Suppressor macrophage treated with lipopolysaccharide for 4 hours (primary cell): ENCODE results near the gene GGT5.
"Not testable (repeated sequence)": the region's sequence is repeated elsewhere in the genome, so short reads cannot be mapped to it uniquely, and the experiment has no call there.

Experiments
- DNase-seq: peaks from one replicate; pipeline ENCODE4 v3.0.0-alpha.2; 2020

The GGT5 gene

DNA sequence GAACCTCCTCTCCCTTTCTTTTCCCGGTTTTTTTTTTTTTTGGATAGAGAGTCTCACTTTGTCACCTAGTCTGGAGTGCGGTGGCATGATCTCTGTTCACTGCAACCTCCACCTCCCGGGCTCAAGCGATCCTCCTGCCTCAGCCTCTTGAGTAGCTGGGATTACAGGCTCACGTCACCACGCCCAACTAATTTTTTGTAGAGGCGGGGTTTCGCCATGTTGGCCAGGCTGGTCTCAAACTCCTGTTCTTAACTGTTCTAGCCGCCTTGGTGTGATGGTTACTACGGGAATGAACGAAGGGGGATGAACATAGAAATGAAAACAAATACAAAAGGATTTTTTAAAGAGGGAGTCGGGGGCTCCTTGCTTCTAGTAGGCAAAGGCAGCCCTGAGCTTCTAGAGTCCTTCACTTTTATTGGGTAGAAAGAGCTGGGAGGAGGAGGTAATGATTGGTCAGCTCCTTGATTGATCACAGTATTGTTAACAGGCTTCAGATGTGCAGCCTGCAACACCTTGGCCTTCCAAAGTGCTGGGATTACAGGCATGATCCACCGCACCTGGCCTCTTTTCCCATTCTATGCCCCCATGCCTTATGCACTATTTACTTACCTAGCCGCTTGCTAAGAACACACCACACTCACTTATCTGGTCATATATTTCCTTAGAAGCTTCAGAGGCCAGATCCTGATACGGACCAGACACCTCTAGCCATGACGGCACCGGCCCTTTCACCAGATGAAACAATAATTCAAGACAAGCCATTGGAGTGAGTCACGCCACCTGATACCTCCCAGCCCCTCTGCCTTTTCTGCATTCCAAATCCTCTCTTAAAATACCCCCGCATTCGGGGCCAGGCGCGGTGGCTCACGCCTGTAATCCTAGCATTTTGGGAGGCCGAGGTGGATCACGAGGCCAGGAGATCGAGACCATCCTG, 42.9 kb downstream of the GGT5 start:
- DNase-seq = no peak

GRCh38 chr22:24200619-24201212, 44.2 kb downstream of the GGT5 start:
- no peak for DNase-seq

DNA sequence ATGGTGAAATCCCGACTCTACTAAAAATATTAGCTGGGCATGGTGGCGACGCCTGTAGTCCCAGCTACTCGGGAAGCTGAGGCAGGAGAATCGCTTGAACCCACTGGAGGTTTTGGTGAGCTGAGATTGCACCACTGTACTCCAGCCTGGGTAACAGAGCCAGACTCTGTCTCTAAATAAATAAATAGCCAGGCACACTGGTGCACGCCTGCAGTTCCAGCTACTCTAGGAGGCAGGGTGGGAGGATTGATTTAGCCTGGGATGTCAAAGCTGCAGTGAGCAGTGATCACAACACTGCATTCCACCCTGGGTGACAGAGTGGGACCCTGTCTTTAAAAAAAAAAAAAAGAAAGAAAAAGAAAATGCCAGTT, 46.2 kb downstream of the GGT5 start:
- no peak for DNase-seq

GRCh38 chr22:24191893-24192292, 53.0 kb downstream of the GGT5 start:
- DNase-seq = no peak

- no peak for DNase-seq
Observed at GRCh38 chr22:24191381-24191841, 53.5 kb downstream of the GGT5 start.

DNA sequence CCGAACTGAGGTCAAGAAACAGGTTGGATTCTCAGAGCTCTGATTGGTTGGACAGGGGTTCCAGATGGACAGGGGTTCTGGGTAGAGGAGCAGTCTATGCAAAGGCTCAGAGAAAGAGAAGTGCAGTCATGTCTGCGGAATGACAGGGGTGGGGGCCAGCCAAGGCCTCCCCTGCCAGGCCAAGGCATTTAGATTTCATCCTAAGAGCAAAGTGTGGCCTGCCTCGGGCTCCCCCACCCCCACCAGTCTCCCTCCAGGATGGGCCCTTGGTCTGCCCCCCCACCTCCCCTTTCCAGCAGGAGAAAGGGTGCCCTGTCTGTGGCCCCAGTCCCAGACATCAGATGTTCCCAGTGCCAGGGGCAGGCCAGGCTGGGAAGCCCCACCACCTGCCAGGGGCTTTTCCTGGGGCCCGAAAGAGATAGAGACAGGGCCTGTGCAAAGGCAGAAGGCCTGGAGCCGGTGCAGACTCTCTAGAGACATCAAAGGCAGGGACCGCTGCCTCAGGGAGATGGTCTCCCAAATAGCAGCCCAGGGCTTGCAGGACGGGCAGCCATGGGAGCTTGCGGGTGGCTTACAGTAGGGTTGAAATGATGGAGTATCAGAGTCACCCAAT, 54.2 kb downstream of the GGT5 start:
- DNase-seq = no peak

DNA sequence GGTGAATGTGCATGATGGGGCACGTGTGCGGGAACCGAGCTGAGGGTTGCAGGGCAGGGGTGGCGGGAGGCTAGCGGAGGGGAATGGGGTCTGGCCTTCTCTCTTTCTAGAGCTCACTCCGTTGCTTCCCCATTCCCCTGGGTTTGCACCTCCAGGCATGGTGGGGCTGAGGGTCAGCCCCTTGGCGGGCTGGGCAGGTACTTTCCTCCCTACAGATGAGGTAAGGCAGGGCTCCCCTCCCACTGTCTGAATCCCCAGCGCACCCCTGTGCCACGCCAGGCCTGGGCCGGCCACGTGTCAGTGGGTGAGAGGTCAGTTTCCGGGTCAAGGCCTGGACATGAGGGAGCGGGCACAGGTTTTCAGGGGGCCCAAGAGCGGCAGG, 54.7 kb downstream of the GGT5 start:
- no peak for DNase-seq

DNA sequence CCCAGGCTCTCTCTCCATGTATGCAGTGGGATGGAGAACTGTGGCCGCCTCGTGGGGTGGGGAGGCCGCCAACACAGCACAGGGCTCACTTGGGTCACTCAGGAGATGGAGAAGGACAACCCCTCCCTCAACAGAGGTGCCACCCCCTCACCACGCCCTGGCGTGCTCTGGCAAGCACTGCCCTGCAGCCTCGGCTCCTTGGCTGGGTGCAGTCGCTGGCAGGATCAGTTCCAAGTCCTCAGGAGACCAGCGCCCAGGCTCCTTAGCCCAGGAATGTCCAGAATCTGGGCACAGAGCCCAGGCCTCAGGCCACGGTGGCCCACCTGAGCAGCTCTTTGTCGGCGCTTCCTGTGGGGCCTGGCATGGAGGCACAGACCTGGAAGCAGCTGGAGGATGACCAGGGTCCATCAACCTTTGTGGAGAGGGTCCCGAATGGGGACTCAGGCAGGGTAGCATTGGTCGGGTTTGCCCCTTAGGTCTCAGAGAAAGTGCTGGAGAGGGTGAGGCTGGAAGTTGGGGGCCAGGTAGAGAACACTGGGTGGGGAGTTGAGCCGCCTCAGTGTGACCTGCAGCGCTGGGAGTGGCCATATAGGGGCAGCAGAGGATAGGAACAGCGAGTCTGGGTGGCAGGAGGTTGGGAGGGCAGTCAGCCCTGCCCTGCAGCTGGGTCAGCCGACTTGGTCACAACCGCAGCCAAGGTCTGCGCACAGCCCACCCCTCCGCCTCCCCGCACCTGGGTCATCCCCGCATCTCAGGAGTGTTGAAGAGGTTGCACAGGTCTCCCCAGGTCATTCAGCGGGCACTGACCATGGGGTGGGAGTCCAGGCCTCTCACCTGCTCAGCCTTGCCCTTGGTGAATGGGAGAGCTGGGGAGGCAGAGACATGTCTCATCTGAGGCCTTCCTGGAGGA, 55.4 kb downstream of the GGT5 start:
- DNase-seq = peak; percentile 80

GRCh38 chr22:24188705-24189248, 56.1 kb downstream of the GGT5 start:
- DNase-seq = no peak

GRCh38 chr22:24187731-24188644, 56.9 kb downstream of the GGT5 start:
- DNase-seq = no peak

- DNase-seq = no peak
Observed at GRCh38 chr22:24186892-24187670, 57.8 kb downstream of the GGT5 start.

- no peak for DNase-seq
Observed at GRCh38 chr22:24186352-24186740, 58.5 kb downstream of the GGT5 start.

DNA sequence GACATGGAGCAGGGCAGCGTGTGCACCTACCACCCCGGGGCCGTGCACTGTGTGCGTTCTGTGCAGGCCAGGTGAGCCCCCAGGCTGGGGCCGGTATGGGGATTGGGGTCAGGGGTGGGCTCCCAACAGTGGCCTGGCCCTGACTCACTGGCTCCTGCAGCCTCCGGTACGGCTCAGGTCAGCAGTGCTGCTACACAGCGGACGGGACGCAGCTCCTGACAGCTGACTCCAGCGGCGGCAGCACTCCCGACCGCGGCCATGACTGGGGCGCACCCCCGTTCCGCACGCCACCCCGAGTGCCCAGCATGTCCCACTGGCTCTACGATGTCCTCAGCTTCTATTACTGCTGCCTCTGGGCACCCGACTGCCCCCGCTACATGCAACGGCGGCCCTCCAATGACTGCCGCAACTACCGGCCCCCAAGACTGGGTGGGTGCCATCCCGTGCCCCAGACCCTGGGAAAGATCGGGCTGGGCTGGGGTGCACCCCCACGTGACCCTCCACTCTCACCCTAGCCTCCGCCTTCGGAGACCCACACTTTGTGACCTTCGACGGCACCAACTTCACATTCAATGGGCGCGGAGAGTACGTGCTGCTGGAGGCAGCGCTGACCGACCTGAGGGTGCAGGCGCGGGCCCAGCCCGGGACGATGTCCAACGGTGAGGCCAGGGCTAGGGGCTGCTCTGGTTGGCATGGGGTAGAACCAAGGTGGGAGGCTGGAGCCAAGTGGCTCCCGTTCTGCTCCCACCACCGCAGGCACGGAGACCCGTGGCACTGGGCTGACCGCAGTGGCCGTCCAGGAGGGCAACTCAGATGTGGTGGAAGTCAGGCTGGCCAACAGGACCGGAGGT, 59.2 kb downstream of the GGT5 start:
- DNase-seq = no peak

- DNase-seq = no peak
Observed at GRCh38 chr22:24185001-24185500, 59.8 kb downstream of the GGT5 start.

DNA sequence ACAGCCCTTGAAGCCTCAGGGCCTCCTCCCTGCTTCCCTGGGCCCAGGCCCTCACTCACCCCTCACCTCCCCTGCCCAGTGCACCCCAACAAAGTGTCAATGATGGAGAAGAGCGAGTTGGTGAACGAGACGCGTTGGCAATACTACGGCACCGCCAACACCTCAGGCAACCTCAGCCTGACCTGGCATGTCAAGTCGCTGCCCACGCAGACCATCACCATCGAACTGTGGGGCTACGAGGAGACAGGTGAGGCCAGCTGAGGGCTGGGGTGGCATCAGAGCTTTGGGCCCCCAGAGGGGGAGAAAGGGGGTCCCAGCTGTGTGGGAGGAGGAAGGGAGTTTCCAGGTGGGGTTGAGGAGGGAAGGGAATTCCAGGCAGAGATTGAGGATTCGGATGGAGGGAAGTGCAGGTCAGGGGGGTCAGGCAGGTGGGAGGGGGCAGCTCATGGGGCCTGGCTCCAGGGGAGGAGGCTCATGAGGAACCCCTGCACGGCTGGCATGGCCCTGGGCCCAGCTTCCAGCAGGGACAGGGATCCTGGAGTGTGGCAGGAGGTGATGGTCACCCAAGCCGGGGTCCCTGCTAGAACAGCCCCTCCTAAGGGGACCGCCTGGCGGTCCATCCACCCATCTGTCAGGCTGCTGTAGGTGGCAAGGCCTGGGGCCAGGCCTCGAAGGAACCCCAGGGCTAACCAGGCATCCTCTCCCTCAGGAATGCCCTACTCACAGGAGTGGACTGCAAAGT, 60.7 kb downstream of the GGT5 start:
- DNase-seq = no peak

DNA sequence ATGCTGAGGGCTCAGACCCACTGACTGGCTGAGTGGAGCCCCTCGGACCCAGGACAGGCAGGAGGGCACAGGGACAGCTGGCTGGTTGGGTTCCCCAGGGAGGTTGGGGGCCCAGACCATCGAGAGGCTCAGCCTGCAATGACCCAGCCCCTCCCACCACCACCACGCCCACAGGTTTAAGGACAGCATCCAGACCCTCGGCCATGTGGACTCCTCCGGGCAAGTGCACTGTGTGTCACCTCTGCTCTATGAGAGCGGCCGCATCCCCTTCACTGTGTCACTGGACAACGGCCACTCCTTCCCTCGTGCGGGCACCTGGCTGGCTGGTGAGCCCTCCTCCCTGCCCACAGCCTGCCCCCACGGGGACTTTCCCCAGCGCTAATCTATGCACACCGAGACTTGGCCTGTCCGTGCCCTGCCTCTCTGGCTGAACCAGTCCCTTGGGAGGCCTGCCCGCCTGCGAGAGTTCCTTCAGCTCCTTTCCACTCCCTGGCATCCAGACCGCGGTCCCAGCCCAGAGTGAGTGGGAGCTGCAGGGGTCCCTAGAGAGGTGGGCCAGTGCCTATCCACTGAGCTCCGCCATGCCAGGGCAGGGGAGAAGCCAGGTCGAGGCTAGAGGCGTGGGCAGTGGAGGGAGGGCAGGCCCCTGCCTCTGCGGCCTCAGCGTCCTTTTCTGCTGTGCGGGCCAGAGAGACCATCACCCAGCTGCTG, 61.4 kb downstream of the GGT5 start:
- DNase-seq = no peak

- DNase-seq = not testable (repeated sequence)
Observed at GRCh38 chr22:24182900-24183246, 62.0 kb downstream of the GGT5 start.
